Nephron (organoid): ENCODE data around the gene ME2.
A peak's percentile ranks its signal among the peaks of the same experiment; 100 is the strongest.
"Not testable (repeated sequence)": the region's sequence is repeated elsewhere in the genome, so short reads cannot be mapped to it uniquely, and the experiment has no call there.

Source experiments
- H3K27ac Mint-ChIP-seq, 3 experiments: 2 replicates each; pipeline ENCODE4 v1.8.0; 2020; ENCODE audit warnings: mixed read lengths in 3 of 3, mild to moderate bottlenecking in 2 of 3, moderate library complexity in 1 of 3
- H3K27me3 Mint-ChIP-seq: 2 replicates; pipeline ENCODE4 v1.8.0; 2021; ENCODE audit warnings: low read depth, mild to moderate bottlenecking, moderate library complexity, mixed read lengths
- H3K36me3 Mint-ChIP-seq: 2 replicates; pipeline ENCODE4 v1.8.0; 2020; ENCODE audit warnings: low read depth, mixed read lengths
- H3K4me1 Mint-ChIP-seq: 2 replicates; pipeline ENCODE4 v1.8.0; 2020; ENCODE audit warnings: mixed read lengths
- H3K4me3 Mint-ChIP-seq, 3 experiments: 2 replicates each; pipeline ENCODE4 v1.8.0; 2020; ENCODE audit warnings: mild to moderate bottlenecking in 3 of 3, mixed read lengths in 3 of 3, moderate library complexity in 2 of 3
- H3K9me3 Mint-ChIP-seq: 2 replicates; pipeline ENCODE4 v1.8.0; 2020; ENCODE audit warnings: mixed read lengths
- TF ChIP-seq, protein P1 (sequence below), 3 experiments: fragments of 200-600 bp; sonication (generic); IDR thresholded peaks; one replicate each; pipeline ENCODE4 v1.5.0; 2021; ENCODE audit warnings: antibody characterized with exemption in 3 of 3; ENCODE audit not compliant: unreplicated experiment in 3 of 3

ME2 gene

DNA sequence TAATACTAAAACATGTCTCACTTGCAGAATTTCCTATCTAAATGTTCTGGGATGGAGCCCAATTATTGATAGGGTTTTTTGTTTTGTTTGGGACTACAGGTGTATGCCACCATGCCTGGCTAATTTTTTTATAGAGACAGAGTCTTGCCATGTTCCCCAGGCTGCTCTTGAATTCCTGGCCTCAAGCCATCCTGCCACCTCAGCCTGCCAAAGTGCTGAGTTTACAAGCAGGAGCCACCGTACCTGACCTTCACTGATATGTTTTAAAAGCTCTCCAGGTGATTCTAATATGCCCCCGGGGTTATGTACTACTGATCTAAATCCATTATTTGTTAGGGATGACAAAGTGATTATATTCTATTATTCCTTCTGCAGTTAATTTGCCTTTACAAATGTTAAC is 91.1 kb downstream of the ME2 start:
- peaks cover 16% of the 10 kb centered on the region for H3K4me1 Mint-ChIP-seq
- TF ChIP-seq, protein P1, sequence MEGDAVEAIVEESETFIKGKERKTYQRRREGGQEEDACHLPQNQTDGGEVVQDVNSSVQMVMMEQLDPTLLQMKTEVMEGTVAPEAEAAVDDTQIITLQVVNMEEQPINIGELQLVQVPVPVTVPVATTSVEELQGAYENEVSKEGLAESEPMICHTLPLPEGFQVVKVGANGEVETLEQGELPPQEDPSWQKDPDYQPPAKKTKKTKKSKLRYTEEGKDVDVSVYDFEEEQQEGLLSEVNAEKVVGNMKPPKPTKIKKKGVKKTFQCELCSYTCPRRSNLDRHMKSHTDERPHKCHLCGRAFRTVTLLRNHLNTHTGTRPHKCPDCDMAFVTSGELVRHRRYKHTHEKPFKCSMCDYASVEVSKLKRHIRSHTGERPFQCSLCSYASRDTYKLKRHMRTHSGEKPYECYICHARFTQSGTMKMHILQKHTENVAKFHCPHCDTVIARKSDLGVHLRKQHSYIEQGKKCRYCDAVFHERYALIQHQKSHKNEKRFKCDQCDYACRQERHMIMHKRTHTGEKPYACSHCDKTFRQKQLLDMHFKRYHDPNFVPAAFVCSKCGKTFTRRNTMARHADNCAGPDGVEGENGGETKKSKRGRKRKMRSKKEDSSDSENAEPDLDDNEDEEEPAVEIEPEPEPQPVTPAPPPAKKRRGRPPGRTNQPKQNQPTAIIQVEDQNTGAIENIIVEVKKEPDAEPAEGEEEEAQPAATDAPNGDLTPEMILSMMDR (IDR thresholded peaks at IDR 0.05; ENCODE audit: unreplicated experiment in 3 of 3): no peak
- peaks cover 10% of the 10 kb centered on the region for H3K36me3 Mint-ChIP-seq

DNA sequence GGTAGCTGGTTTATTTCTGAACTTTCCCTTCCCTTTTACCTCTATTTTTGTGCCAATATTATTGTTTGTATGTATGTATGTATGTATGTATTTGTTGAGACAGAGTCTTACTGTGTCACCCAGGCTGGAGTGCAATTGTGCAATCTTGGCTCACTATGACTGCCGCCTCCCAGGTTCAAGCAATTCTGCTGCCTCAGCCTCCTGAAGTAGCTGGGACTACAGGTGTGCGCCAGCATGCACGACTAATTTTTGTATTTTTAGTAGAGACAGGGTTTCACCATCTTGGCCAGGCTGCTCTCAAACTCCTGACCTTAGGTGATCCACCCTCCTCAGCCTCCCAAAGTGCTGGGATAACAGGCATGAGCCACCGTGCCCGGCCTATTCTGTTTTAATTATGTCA is 93.5 kb downstream of the ME2 start:
- not testable (repeated sequence) for H3K27ac Mint-ChIP-seq, H3K27me3 Mint-ChIP-seq, H3K4me3 Mint-ChIP-seq
- H3K36me3 Mint-ChIP-seq: peaks cover 34% of the 10 kb centered on the region
- H3K4me1 Mint-ChIP-seq: peaks cover 16% of the 10 kb centered on the region
- peaks cover 16% of the 10 kb centered on the region for H3K9me3 Mint-ChIP-seq

More for the DNA sequence above, 91.1 kb downstream of the ME2 start:
- Mint-ChIP-seq H3K27me3 (no peaks in the 10 kb centered on the region), H3K27ac (peak overlapping the region in 2 of 3 experiments; percentile 56 to 60), H3K9me3 (no peaks in the 10 kb centered on the region), H3K4me3 (peak overlapping the region; percentile 68 to 80 (median 77))

DNA sequence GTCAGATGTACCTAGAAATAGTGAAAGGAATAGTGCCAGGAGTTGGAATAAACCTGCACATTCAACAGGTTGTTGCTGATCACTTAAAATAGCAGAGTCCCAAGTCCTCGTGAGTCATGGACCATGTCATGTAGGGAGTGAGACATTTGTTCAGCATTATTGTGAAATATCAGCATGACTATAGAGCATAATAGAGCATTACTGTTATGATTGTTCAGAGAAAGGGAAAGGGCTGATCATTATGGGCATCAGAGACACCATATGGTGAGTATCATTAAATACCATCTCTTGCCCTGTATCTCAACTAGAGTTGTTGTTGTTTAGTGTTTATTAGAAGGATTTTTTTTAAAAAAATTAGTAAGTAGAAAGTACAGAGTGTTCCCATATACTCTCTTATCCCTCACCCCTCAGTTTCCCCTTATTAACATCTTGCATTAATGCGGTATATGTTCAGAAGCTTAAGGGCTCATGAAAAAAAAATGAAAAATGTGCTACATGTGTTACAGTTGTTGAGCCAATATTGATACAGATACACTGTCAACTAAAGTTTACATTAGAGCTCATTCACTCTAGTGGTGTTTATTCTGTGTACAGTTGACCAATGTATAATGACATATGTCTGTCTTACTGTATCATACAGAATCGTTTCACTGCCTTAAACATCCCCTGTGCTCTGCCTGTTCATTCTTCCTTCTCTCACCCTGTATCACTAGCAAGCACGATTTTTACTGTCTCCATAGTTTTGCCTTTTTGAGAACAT is 94.6 kb downstream of the ME2 start:
- Mint-ChIP-seq H3K27ac (no peak overlapping the region), H3K36me3 (peaks cover 46% of the 10 kb centered on the region), H3K27me3 (no peaks in the 10 kb centered on the region), H3K9me3 (peaks cover 23% of the 10 kb centered on the region), H3K4me1 (peaks cover 16% of the 10 kb centered on the region), H3K4me3 (no peak overlapping the region)
- TF ChIP-seq, protein P1 (IDR thresholded peaks at IDR 0.05; ENCODE audit: unreplicated experiment in 3 of 3): no peak

DNA sequence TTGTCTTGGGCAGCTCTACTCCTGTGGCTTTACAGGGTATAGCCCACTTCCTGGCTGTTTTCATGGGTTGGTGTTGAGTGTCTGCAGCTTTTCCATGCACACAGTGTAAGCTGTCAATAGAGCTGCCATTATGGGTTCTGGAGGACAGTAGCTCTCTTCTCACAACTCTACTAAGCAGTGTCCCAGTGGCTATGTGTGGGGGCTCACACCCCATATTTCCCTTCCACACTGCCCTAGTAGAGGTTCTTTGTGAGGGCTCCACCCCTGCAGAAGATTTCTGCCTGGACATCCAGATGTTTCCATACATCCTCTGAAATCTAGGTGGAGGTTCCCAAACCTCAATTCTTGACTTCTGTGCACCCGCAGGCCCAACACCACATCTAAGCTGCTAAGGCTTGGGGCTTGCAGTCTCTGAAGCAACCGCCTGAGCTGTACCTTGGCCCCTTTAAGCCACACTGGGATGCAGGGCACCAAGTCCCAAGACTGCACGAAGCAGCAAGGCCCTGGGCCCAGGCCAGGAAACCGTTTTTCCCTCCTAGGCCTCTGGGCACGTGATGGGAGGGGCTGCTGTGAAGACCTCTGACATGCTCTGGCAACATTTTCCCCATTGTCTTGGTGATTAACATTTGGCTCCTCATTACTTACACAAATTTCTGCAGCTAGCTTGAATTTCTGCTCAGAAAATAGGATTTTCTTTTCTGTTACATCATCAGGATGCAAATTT is 98.3 kb downstream of the ME2 start:
- H3K4me1 Mint-ChIP-seq: no peaks in the 10 kb centered on the region
- no peaks in the 10 kb centered on the region for H3K27me3 Mint-ChIP-seq
- TF ChIP-seq, protein P1 (IDR thresholded peaks at IDR 0.05; ENCODE audit: unreplicated experiment in 3 of 3): no peak
- no peak overlapping the region for H3K27ac Mint-ChIP-seq
- H3K4me3 Mint-ChIP-seq: no peak overlapping the region
- peaks cover 23% of the 10 kb centered on the region for H3K9me3 Mint-ChIP-seq
- peaks cover 66% of the 10 kb centered on the region for H3K36me3 Mint-ChIP-seq

DNA sequence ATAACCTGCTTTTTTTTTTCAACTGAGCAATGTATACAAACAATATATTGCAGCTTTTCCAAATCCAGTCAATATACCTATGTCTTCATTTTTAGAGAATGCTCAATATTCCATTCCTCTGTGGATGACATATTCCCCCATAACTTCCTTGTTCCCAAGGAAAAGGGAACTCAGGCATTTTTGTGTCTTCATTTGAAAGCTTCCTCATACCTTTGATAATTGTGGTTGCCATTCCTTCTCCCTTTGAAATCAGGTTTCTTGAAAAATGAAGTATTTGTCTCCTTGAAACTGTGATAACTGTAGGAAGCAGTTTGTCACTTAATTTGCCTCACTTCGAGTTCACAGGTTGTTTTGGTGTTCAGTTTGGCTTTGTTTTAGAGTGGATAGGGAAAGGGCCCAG is 102.5 kb downstream of the ME2 start:
- Mint-ChIP-seq H3K4me1 (no peaks in the 10 kb centered on the region), H3K27me3 (no peaks in the 10 kb centered on the region), H3K27ac (no peak overlapping the region), H3K4me3 (no peak overlapping the region), H3K9me3 (peaks cover 14% of the 10 kb centered on the region), H3K36me3 (peaks cover 68% of the 10 kb centered on the region)
- TF ChIP-seq, protein P1 (IDR thresholded peaks at IDR 0.05; ENCODE audit: unreplicated experiment in 3 of 3): no peak

DNA sequence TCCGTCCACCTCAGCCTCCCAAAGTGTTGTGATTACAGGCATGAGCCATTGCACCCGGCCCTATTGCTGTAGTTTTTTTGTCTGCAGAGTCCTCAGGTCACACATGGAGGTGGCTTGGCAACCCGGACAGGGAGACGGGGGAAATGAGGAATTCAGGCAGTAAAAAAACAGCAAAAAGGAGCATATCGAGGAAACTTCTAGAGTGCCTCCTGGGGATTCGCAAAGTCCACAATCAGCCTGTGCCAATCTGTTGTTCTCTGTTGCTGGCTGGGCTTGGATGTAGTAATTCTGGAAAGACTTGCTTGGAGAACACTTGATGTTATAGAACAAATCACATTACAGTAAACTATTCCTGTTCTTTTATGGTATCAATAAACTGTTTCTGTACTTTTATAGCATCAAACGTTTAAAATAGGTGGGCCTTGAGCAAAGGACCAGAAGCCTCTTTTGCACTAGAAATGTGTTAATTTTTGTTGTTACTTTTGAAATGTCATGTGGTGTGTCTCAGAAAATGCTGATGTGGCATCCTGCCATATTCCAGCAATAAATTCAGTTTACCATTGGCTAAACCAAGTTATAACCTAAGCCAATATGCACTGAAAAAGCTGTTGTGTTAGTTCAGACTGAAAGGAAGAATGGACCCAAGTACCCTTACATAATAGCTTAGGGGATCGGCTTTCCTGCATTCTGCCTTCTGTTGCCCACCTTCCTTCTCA is 103.3 kb downstream of the ME2 start:
- Mint-ChIP-seq H3K4me1 (no peaks in the 10 kb centered on the region), H3K27ac (no peak overlapping the region), H3K9me3 (peaks cover 7% of the 10 kb centered on the region), H3K27me3 (no peaks in the 10 kb centered on the region), H3K36me3 (peaks cover 66% of the 10 kb centered on the region), H3K4me3 (no peak overlapping the region)
- TF ChIP-seq, protein P1 (IDR thresholded peaks at IDR 0.05; ENCODE audit: unreplicated experiment in 3 of 3): no peak
